Caco-2 (cell line): Measurements from ENCODE around the gene NLRP6. TPM values are rescaled to one million over a fixed set of nuclear protein-coding genes. Genes with fewer than 3 reads are reported as not detected.
"Not testable (repeated sequence)": the region's sequence is repeated elsewhere in the genome, so short reads cannot be mapped to it uniquely, and the experiment has no call there.

Experiments
- BruUV-seq: library from RNA; stranded (reverse); fragments of 400-500 nt; replicated peaks from 2 replicates; lab custom pipeline; 2021; lab: Mats Ljungman, UMichigan
- CTCF ChIA-PET: fragments of 300-600 bp; sonication (Branson Sonifier 250); formaldehyde crosslinking; loops from one replicate; lab custom pipeline; 2022; ENCODE audit warnings: antibody characterized with exemption; lab: Charles Lee
- POLR2A ChIA-PET: fragments of 300-600 bp; sonication (Branson Sonifier 250); formaldehyde crosslinking; loops from one replicate; lab custom pipeline; 2022; ENCODE audit warnings: antibody characterized with exemption; lab: Charles Lee
- DNase-seq, 2 experiments: peaks; one replicate each; pipeline versions ENCODE4 v3.0.0 to v3.0.0-alpha.2; 2020 to 2022
- H3K27me3 ChIP-seq: replicated peaks from 2 replicates; pipeline ENCODE4 v1.6.0; 2011; ENCODE audit warnings: low read length; ENCODE audit not compliant: control insufficient read depth, insufficient read depth
- H3K36me3 ChIP-seq: 2 replicates; pipeline ENCODE4 v1.5.1; 2011; ENCODE audit warnings: low read length; ENCODE audit not compliant: control insufficient read depth, insufficient read depth
- H3K4me1 ChIP-seq: fragments of 250-450 bp; sonication (Bioruptor Pico); 2 replicates; pipeline ENCODE4 v1.5.1; 2020; ENCODE audit warnings: mild to moderate bottlenecking
- H3K4me3 ChIP-seq: 2 replicates; pipeline ENCODE4 v1.5.1; 2011; ENCODE audit warnings: low read depth, mild to moderate bottlenecking, control low read depth, low read length
- H3K9me3 ChIP-seq: fragments of 250-450 bp; sonication (Bioruptor Pico); 2 replicates; pipeline ENCODE4 v1.5.1; 2020; ENCODE audit warnings: mild to moderate bottlenecking, moderate library complexity
- H3K27ac Mint-ChIP-seq: one replicate; pipeline ENCODE4 v1.8.0; 2022; ENCODE audit warnings: mixed read lengths; ENCODE audit not compliant: unreplicated experiment
- H3K27me3 Mint-ChIP-seq: one replicate; pipeline ENCODE4 v1.8.0; 2022; ENCODE audit warnings: mixed read lengths; ENCODE audit not compliant: insufficient read depth, unreplicated experiment
- H3K36me3 Mint-ChIP-seq: one replicate; pipeline ENCODE4 v1.8.0; 2022; ENCODE audit warnings: mild to moderate bottlenecking, mixed read lengths; ENCODE audit not compliant: insufficient read depth, unreplicated experiment
- H3K4me1 Mint-ChIP-seq: one replicate; pipeline ENCODE4 v1.8.0; 2022; ENCODE audit warnings: low read depth, mixed read lengths; ENCODE audit not compliant: unreplicated experiment
- H3K4me3 Mint-ChIP-seq: one replicate; pipeline ENCODE4 v1.8.0; 2022; ENCODE audit warnings: mild to moderate bottlenecking, moderate library complexity, mixed read lengths; ENCODE audit not compliant: unreplicated experiment
- H3K9me3 Mint-ChIP-seq: one replicate; pipeline ENCODE4 v1.8.0; 2022; ENCODE audit warnings: mixed read lengths; ENCODE audit not compliant: unreplicated experiment
- intact Hi-C: fragments of 100-400 bp; cut with micrococcal nuclease; formaldehyde crosslinking; loops from one replicate; pipeline ENCODE4 v1.10.0; 2022; ENCODE audit not compliant: unreplicated experiment
- total RNA-seq: library from RNA; stranded (reverse); gene quantifications from 2 replicates; pipeline ENCODE4 v1.2.3, GENCODE V29; 2022
- TF ChIP-seq, protein P1 (sequence below), 2 experiments: fragments of 200-600 bp in 1 of 2; IDR thresholded peaks; 1 replicate in 1 of 2; 2 replicates in 1 of 2; pipeline versions ENCODE4 v1.5.1 to v1.8.0; 2011 to 2022; ENCODE audit warnings: antibody characterized with exemption in 1 of 2, control low read depth in 1 of 2, inconsistent platforms in 1 of 2, low read depth in 1 of 2, low read length in 1 of 2, mild to moderate bottlenecking in 1 of 2, moderate library complexity in 1 of 2; ENCODE audit not compliant: insufficient read depth in 1 of 2, severe bottlenecking in 1 of 2, unreplicated experiment in 1 of 2

NLRP6 gene
- total RNA-seq, 1 experiment from 2014 or later, result not detected

DNA sequence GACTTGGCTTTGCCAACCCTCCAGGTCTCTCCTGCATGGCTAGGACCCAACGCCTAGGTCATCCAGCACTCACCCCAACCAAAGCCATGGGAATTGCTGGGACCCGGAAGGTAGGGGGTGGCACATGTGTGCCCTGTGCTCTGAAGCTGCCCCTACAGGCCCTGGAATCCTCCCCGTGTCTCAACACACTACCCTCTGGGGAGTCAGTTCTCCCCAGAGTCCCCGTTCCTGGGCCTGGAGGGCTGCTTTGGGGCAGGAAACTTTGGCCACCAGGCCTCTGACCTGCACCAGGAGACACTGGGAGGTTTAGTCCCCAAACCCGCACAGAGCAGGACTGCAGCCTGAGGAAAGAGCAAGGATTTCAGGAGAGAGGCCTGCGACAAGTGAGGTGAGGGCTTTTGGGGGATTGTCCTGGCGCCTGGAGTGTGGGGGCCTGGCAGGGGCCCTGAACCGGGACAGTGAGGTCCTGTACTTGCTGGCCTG lies 35.1 kb downstream of the NLRP6 start:
- H3K36me3 Mint-ChIP-seq, result no peaks in the 10 kb centered on the region
- H3K4me1 ChIP-seq, result peaks cover 21% of the 10 kb centered on the region
- CTCF ChIA-PET, result interaction anchor here (1.2 kb wide), 1 partner anchor 16 kb away, joined by 3 read pairs; no protein-coding TSS in a partner anchor
- no peaks in the 10 kb centered on the region for H3K9me3 ChIP-seq
- H3K4me3 ChIP-seq, result no peak overlapping the region
- DNase-seq, result no peak
- H3K27ac Mint-ChIP-seq, result no peak overlapping the region
- BruUV-seq, result no TSS peak
- H3K27me3 ChIP-seq, result no peaks in the 10 kb centered on the region
- POLR2A ChIA-PET, result no interaction called here
- no peaks in the 10 kb centered on the region for H3K36me3 ChIP-seq
- no peaks in the 10 kb centered on the region for H3K9me3 Mint-ChIP-seq
- H3K4me1 Mint-ChIP-seq, result peaks cover 13% of the 10 kb centered on the region
- intact Hi-C loops, result no loop called here
- TF ChIP-seq, protein P1, sequence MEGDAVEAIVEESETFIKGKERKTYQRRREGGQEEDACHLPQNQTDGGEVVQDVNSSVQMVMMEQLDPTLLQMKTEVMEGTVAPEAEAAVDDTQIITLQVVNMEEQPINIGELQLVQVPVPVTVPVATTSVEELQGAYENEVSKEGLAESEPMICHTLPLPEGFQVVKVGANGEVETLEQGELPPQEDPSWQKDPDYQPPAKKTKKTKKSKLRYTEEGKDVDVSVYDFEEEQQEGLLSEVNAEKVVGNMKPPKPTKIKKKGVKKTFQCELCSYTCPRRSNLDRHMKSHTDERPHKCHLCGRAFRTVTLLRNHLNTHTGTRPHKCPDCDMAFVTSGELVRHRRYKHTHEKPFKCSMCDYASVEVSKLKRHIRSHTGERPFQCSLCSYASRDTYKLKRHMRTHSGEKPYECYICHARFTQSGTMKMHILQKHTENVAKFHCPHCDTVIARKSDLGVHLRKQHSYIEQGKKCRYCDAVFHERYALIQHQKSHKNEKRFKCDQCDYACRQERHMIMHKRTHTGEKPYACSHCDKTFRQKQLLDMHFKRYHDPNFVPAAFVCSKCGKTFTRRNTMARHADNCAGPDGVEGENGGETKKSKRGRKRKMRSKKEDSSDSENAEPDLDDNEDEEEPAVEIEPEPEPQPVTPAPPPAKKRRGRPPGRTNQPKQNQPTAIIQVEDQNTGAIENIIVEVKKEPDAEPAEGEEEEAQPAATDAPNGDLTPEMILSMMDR (IDR thresholded peaks at IDR 0.05; ENCODE audit: insufficient read depth in 1 of 2, low read depth in 1 of 2, low read length in 1 of 2, severe bottlenecking in 1 of 2, unreplicated experiment in 1 of 2), result no peak
- no peak overlapping the region for H3K4me3 Mint-ChIP-seq
- no peaks in the 10 kb centered on the region for H3K27me3 Mint-ChIP-seq

DNA sequence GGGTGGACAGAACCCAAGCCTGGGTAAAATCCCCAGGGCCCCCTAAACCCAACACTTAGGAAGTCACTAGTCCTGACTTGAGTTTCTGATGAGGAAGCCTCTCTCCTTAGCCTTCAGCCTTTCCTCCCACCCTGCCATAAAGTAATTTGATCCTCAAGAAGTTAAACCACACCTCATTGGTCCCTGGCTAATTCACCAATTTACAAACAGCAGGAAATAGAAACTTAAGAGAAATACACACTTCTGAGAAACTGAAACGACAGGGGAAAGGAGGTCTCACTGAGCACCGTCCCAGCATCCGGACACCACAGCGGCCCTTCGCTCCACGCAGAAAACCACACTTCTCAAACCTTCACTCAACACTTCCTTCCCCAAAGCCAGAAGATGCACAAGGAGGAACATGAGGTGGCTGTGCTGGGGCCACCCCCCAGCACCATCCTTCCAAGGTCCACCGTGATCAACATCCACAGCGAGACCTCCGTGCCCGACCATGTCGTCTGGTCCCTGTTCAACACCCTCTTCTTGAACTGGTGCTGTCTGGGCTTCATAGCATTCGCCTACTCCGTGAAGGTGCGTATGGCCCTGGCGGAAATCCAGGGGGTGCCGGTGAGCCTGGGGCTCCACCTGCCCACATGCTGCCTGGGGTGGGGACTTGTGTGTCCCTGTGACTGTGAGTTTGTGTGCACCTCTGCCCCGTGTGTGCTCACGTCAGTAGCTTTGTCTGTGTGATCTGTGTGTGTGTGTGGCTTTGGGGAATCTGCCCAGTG lies 35.8 kb downstream of the NLRP6 start, which contains the start of gene IFITM1:
IFITM1 (plus strand) TSS at position 254 of the 767 bp plus-strand sequence; CDS start at position 385, 131 bp downstream.
- Mint-ChIP-seq H3K4me1 (peaks cover 12% of the 10 kb centered on the region), H3K36me3 (no peaks in the 10 kb centered on the region), H3K4me3 (peak within 1 kb of the TSS; percentile 44), H3K27me3 (no peaks in the 10 kb centered on the region), H3K27ac (no peak within 1 kb of the TSS), H3K9me3 (no peaks in the 10 kb centered on the region)
- H3K27me3 ChIP-seq, result no peaks in the 10 kb centered on the region
- BruUV-seq, result TSS peak; percentile 41
- TF ChIP-seq, protein P1 (IDR thresholded peaks at IDR 0.05; ENCODE audit: insufficient read depth in 1 of 2, low read depth in 1 of 2, low read length in 1 of 2, severe bottlenecking in 1 of 2, unreplicated experiment in 1 of 2), result no peak
- no peak within 1 kb of the TSS for H3K4me3 ChIP-seq
- peaks cover 20% of the 10 kb centered on the region for H3K4me1 ChIP-seq
- CTCF ChIA-PET, result interaction anchor here (1.2 kb wide), 1 partner anchor 15 kb away, joined by 3 read pairs; no protein-coding TSS in a partner anchor
- POLR2A ChIA-PET, result no interaction called here
- no peaks in the 10 kb centered on the region for H3K36me3 ChIP-seq
- peak in 1 of 2 experiments; percentile 38 for DNase-seq
- intact Hi-C loops, result no loop called here
- H3K9me3 ChIP-seq, result no peaks in the 10 kb centered on the region

DNA sequence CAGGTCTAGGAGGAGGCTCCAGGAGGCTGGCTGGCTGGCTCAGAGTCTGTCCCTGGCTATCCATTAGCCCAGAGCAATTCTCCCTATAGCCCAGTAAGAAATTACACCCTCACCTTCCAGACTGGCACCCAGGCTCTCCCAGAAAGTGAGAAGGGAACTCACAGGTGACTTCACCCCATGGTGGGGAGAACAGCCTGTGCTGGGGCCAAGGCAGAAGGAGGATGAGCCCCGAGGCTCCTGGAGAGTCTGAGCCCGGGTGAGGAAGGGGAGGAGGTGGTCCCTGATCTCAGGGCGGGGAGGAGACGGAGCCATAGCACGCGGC lies 36.3 kb downstream of the NLRP6 start:
- H3K9me3 ChIP-seq, H3K9me3 Mint-ChIP-seq, H3K36me3 Mint-ChIP-seq, BruUV-seq, H3K27me3 ChIP-seq, H3K4me3 ChIP-seq, H3K27ac Mint-ChIP-seq, H3K27me3 Mint-ChIP-seq, H3K36me3 ChIP-seq, DNase-seq, CTCF ChIA-PET, intact Hi-C loops, POLR2A ChIA-PET: not testable (repeated sequence)
- peaks cover 12% of the 10 kb centered on the region for H3K4me1 Mint-ChIP-seq
- peaks cover 15% of the 10 kb centered on the region for H3K4me1 ChIP-seq
- peak overlapping the region; percentile 44 for H3K4me3 Mint-ChIP-seq
